Stimulated activated CD8-positive, alpha-beta memory T cell treated with anti-CD3 and anti-CD28 coated beads, Interleukin-2, amount 100 ng/mL, for 48 hours (primary cell): ENCODE measurements around the gene CACNA1F.
A peak's percentile ranks its signal among the peaks of the same experiment; 100 is the strongest.

Experiments
- DNase-seq, 2 donors: peaks; one replicate each; pipeline ENCODE4 v3.0.0-alpha.2; 2020; ENCODE audit warnings: low read depth in 2 of 2

The CACNA1F gene

DNA sequence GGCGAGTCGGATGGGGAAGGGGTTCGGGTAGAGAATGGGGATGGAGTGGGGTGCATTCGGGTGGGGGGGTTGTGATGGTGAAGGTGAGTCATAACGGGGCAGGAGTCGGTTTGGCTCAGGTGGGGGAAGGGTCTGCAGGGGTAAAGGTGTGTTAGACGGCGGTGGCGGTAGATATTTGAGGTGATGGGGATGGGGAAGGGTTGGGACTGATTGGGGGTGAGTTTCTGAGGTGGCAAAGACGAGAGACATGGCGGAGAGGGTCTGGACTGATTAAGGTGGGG is 33.9 kb downstream of the CACNA1F start:
- DNase-seq, result no peak

DNA sequence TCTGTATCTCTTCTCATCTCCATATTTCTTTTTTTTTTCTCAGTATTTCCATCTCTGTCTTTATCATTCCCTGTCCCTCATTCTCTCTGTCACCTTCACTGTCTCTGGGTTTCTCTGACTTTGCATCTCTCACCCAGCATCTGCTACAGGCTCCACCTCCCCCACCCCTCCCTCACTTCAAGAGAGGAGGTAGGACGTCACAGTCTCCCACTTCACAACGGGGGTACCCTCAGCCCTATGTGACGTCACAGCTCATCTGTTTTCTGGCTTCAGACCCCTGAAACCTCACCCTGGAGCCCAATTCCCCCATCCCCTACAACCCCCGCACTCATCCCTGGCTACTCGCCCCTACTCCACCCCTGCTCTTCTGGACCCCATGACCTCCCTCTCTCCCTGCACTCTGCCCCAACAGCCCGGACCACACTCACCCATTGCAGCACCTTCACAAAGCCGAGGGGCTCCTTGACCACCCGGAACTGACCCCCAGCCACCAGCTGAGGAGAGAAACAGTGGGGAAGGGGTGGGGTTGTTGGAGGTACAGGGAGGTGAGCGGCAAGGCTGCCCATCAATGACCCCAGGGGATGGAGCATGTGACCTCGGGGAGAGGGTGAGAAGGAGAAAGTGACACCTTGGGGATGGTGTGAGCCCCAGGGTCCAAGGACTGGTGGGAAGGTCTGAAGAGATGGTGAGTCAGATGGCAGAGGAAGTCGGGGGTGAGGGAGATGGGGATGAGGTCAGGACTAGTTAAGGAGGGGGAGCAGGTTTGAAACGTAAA is 34.4 kb downstream of the CACNA1F start:
- DNase-seq, result no peak

DNA sequence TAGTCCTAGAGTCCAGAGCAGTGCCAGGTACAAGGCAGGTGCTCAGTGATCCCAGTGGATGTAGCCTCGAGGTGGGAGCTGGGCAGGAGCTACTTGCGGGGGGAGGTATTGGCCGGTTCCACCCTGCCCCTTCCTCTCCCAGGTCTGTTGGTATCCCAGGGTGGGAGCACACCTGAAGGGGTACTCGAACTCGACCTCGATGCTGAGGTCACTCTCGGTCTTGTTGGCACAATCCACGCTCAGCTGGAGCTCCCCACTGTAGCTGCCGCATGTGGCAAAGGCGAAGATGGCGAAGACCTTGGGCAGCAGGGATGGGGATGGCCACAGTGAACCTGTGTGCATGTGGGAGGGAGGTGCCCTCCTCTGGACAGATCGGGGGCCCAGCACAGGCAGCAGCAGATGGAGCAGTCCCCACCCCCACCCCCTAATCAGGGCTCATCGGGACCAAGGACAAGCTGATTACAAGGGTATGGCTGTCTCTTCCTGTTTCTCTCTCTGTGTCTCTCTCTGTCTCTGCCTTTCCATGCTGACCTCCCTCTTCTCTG is 35.5 kb downstream of the CACNA1F start:
- DNase-seq, result no peak

DNA sequence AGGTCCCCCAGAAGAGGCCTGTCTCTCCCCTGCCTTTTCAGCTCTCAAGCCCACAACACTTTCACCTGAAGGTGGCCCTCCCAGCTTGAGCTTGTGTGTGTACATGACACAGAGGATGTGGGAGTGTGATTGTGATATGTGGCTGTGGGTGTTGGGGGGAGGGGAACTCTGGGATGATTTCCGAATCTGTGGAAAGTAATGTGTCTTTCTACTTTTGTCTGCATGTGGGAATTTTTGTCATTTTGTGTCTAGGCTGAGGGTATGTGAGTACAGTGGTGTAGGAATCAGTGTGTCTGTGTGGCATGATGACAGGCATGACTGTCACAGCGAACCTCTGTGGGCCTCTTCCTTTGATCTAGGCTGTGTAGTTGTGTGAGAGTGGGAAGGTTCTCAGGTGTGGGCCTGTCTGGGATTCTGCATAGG is 39.6 kb downstream of the CACNA1F start:
- DNase-seq, result no peak

DNA sequence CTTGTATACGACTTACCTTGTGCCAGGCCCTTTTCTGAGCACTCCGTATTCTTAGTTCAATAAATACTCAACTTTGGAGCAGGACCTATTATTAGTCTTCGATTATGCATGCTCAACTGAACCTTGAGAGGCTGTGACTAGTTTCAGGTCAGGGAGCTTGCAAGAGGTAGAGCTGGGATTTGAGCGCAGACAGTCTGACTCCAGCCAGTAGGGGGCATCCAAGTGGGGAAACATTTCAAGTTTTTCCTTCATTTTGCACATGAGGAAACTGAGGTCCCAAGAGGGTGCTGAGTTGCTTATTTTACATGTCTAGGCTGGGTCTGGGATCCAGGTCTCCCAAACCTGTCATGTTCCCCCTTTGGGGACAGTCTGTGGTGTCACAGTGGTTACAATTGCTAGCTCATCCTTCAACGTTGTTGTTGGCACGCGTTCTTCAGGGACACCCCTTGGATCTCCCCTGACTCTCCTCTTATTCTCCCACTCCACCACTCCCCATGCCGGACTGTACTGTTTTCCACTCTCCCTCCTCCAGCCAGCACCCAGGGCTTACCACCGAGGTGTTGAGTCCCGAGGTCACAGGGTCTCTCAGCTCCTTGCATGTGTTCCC is 40.3 kb downstream of the CACNA1F start:
- DNase-seq, result no peak

DNA sequence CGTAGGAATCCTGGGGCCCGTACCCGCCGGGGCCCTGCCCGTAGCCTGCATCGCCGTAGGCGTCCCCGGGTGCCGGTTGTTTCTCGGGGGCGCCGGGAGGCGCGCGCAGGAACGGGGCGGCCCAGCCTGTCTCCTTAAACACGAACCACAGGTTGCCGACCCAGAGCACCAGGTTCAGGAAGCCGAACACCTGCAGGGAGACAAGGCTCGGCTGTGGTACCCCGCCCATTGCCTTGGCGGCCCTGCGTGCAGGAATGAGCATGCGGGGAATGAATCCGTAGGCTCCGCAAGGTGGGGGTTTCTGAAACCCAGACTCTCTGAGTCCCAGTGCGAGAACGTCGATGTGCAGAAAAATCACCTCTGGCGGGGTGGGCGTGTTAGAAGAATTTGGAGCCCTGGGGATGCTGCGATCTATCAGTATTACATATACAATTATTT is 41.5 kb downstream of the CACNA1F start:
- no peak for DNase-seq

DNA sequence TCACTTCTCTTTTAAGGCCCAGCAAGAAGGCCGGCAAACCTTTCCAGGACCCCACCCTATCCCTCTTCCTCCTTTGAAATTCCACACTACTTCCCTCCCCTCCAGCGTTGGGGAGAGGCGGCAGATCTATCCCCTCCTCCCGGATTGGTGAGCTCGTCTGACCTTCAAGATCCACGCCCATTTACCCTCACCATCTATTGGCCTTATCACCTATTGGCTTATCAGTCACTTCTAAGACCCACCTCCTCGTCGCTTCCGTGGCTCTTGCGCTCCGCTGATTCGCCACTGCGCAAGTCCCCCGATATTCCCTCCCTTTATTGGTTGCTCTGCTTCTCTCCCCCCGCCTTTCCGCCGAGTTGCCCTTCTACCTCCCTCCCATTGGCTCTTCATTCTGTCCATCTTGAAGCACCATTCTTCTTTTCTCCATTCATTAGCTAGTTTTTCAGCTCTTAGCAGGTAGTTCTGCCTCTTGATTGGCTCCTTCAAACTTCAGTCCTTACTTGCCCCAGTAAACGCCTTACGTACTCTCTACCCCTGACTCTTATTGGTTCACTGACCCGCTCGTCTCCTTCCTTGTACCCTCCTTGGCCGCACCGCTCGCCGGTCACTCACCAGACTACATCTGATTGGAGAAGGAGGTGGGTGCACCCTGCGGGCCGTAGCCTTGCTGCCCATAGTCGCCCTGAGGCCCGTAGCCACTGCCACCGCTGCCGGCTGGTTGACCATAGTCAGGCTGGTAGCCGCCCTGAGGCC is 42.1 kb downstream of the CACNA1F start:
- DNase-seq, result peak; percentile 57 to 69

DNA sequence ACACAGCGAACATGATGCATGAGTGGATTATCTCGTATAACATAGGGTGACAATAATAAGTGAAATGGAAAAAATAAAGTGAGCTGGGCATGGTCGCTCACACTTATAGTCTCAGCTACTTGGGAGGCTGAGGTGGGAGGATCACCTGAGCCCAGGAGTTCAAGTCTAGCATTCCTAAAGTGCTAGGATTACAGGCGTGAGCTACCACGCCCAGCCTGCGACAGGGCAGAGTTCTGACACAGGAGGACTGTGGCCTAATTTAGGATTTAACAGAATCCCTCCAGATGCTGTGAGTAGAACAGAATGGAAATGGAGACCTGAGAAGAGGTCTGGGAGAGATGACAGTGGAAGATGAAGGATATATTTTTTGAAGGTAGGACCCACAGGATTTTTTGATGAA is 43.5 kb downstream of the CACNA1F start:
- DNase-seq, result no peak

DNA sequence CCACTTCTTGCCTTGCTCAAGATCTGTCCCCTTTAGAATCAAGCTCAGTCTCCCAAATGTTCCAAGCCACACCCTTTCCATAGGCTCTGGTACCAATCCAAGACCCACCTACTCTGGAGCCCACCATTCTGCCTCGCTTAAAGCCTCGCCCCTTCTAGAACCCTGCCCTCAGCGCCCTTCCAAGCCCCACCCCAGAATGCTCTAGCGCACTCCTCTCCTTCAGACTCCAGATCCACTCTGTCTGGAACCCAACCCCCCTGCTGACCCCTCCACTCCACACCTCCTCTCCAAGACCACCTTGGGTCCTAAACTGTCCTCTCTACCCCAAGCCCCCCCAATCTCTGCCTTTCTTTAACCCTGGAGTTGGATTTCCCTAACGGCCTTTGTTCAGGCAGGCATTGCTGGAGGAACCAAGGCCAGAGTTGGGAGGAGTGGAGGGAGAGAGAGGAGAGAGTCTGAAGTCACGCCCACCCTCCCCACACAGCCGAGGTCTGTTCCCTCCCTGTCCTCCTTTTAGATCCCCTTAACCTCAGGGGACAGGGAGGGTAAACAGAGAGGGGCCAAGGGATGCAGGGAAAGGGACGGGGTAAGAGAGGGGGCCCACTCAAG is 44.6 kb downstream of the CACNA1F start:
- DNase-seq, result no peak

DNA sequence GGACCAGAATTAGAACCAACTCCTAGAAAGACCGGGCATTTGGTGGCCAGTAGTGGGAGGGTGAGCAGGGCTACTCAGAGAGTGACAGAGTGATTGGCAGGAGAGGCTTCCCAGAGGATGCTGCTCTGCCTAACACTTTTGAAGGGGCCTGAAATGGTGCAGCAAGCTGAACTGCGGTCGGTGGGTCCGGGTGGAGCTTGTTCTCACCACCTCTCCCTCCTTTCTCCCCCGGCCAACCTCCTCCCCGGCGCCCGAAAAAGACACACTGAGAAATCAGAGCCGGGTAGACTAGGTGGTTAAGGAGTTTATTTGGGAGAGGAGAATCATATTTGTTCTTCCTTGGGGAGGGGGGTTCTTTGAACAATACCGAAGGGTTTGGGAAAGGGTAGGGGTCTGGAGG is 45.6 kb downstream of the CACNA1F start:
- DNase-seq, result no peak

DNA sequence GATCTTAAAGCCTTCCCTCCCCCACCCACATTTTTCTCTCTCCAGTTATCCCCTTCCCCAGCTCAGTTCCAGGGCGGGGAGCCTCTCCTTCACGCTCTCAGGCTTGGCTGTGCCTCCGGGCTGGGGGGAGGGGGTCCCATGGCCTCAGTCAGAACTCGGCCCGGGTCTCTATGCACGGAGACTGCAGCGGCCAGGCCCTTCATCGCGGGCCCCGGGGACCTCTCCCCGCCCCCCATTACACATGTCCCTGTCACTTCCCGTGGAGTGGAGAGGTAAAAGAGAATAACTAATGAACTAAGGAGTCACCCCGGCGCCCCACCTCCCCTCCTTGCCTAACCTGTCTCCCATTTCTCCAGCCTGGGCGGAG is 46.1 kb downstream of the CACNA1F start:
- DNase-seq, result no peak

DNA sequence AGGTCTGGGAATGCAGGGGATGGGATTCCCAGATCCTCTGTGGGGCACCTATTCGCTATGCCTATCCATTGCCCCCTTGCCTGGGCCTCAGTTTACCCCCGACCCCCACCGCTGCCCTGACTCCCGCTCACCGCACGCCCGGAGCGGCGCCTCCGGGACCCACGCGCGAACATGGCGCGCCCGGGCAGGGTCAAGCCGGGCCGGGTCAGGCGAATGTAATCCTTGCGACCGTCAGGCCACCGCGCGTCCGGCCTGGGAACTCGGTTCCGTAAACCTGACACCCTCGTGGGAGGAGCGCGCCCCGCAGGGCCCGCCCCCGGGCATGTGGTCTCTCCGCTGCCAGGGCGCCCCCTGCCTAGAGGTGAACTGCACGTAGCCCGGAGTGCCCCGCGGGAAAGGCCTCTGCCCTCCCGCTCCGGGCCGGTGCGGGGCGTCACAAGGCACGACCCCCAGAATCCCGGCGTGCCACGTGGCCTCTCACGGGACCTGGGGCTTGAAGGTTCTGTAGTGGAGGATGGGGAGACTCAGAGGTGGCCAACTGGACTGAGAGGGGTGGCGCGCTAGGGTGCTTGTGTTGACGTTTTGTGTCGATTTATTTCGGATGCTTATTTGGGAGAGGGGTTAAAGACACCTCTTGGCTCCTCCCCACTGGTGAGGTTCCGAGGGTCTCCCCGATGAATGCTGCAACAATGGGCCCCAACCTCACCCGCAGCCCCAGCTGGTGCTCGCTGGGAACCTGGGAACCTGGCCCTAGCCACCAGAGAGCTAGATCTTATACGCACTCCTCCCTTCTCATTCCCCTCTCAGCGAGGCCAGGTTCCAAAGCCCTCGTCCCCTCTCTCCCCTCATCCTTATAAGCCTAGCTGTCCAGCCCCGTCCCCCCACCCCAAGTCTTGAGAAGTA is 46.8 kb downstream of the CACNA1F start, which contains the start of gene PRICKLE3:
Gene PRICKLE3 (minus strand): TSS at position 249 of the 903 bp plus-strand sequence. CDS start 76 bp downstream, at position 173.
- peak; percentile 58 to 66 for DNase-seq

DNA sequence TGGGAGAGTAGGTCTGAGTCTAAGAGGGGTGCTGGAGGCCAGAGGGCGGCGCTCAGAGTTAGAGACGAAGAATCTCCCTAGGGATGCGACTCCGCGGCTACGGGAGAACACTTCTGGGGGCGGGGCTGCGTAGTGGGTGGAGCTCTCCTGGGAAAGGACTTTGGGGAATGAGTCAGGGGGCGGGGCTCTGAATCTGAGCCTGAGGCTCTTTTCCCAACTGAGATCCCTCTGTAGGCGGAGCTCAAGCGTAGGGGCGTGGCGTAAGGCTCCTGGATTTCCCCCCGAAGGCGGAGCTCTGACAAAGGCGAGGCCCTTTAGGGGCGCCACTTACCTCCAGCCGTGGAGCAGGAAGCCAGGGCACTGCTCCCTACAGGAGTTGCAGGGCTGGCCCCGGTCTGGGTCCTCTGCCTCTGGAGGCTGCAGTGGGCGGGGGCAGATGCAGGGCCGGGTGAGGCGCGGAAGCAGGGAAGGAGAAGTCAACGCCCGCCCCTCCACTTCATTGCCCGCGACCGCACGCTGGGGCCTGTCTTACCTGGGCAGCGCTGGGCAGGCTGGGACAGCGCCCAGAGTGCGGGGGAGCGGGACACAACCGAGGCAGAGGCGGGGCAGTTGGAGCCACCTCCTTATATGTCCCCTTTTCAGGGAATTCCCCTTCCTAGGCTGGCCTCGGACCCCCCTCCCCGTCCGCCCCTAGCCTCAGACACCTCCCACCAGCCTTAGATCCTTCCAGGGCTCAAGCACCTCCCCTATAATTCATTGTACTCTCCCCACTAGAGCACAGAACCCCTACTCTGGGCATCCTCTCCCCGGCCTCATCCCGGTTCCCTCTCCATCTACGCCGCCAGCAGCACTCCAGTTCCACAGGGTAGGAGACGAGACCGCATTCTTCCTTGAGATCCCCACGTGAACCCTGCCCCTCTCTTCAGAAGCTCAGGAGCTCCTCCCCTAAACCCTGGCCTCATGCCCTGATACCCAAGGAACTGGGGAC is 48.6 kb downstream of the CACNA1F start:
- DNase-seq, result peak in 1 of 2 donors; percentile 47

DNA sequence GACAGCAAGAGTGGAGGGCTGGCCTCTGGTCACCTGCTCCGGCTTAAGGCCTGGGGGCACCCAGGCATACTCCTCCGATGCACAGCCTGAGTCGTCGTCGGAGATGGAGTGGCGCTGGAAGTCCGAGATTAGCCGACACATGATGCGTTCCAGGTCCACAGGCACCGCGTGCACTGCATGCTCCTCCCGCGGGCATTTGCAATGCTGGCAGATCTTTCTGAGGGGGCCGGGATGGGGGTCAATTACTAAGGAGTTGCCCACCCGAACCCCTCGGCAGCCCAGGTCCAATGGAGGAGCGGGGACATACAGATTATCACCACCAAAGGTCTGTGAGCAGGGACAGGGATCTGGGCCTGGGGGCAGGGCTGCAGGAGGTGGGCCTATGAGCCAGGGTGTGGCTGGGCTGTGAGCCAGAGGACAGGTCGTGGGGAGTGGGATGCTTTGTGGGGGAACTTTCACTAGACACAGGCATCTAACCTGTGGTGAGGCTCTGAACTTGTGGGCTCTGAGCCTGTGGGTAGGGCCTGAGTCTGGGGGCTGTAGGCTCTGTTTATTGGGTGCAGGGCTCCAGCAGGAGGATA is 49.3 kb downstream of the CACNA1F start:
- no peak for DNase-seq

DNA sequence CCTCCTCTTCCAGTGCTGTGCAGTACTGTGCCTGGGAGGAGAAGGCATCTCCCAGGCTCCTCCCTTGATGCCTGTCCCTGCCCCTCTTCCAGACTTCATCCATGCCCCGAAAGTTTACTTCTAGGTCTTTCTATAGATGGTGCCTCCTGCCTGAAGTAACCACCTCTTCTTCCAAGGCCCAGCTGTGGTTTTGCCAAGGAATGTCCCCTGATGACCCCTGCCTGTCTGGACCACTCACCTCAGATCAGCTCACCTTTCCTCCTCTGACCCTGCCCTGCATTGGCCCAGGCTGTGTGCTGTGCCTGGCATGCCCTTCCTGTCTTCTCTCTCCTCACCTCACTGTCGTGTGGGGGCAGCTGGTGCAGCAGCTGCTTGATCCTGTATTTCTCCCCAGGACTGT is 53.8 kb downstream of the CACNA1F start:
- no peak for DNase-seq

DNA sequence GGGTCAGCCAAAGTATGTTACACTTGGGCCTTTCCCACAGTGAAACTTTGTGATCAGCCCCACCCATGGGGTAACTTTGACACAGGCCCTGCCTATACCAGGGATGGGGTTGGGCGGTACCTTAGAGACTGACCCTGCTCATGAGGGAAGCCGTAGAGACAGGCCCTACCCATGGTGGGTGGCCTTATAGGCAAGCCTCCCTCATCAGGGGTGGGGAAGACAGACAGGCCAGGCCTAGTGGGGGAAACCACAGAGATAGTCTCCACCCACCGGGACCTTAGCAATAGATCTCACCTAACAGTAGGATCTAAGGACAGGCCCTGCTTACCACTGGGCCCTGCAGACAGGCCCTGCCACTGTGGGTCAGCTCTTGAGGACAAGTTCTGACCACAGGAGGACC is 54.6 kb downstream of the CACNA1F start:
- DNase-seq, result no peak

DNA sequence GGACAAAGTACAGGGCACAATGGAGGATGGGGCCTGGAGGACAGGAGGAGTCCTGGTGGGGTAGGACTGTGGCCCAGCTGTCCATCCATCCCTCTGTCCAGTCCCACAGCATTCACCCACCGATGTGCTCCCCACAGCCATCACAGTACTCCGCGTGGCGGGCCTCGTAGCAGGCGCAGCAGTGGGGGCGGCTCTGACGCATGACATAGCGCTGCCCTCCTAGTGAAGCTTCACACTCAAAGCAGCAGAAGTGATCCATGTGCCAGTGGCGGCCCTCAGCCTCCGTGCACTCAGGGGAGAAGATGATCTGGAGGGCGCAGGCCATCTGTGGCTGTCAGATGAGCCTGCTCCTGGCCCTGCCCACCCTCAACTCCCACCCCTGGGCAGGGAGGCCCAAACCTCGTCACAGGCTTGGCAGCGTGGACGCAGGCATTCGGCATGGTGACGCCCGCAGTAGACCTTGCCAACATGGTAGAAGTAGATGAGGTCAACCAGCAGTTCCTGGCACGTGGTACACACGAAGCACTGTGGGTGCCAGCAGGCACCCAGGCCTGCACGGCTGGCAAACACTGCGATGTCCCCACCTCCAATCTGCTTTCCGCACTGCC is 55.2 kb downstream of the CACNA1F start:
- no peak for DNase-seq

DNA sequence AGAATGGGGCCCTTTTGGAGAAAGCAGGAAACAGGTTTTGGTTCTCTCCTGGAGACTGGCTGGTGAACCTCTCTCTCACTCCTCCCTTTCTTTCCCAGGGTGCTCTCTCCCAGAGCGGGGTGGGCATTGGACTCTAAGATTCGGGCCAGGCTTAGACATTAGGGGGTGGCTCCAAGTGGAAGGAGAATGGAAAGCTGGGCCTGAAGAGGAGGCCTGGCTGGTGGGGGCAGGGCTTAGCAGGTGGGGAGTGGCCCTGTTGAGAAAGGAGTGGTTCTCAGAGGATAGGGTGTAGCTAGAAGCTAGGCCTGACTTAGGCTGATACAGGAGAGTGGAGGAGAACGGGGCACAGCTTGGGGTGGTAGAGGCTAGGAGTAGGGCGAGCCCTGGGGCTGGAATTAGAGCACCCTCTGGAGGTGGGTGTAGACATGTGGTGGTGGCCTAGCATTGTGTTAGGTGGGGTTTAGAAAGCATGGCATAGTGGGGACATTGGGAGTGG is 55.8 kb downstream of the CACNA1F start:
- no peak for DNase-seq
